Breast epithelium (tissue), 4 donors: ENCODE data around the gene DCTPP1. TPM values are rescaled to one million over a fixed set of nuclear protein-coding genes. Genes with fewer than 3 reads are reported as not detected.

Experiments
- DNase-seq, 2 donors: peaks; one replicate each; pipeline ENCODE4 v3.0.0-alpha.2; 2019; ENCODE audit warnings: low spot score in 2 of 2
- H3K27ac ChIP-seq, 2 donors: fragments of 200-600 bp; sonication (generic) in 1 of 2; one replicate each; pipeline ENCODE4 v1.5.1; 2016 to 2019; ENCODE audit warnings: mild to moderate bottlenecking in 1 of 2
- H3K27me3 ChIP-seq, 2 donors: fragments of 200-600 bp; sonication (generic) in 1 of 2; one replicate each; pipeline versions ENCODE4 v1.5.1 to v1.6.0; 2017 to 2019; ENCODE audit warnings: control low read depth in 1 of 2, mild to moderate bottlenecking in 1 of 2
- H3K36me3 ChIP-seq: fragments of 200-600 bp; one replicate; pipeline ENCODE4 v1.5.1; 2019
- H3K4me1 ChIP-seq, 2 donors: fragments of 200-600 bp; sonication (generic); one replicate each; pipeline ENCODE4 v1.5.1; 2016 to 2019; ENCODE audit warnings: control low read depth in 1 of 2
- H3K4me3 ChIP-seq, 3 donors: fragments of 200-600 bp; sonication (generic); 1 replicate in 2 of 3; 2 replicates in 1 of 3; pipeline ENCODE4 v1.5.1; 2016 to 2019; ENCODE audit warnings: mild to moderate bottlenecking in 3 of 3, moderate library complexity in 2 of 3
- H3K9me3 ChIP-seq, 2 donors: fragments of 200-600 bp; sonication (generic) in 1 of 2; one replicate each; pipeline ENCODE4 v1.5.1; 2016 to 2019; ENCODE audit warnings: control low read depth in 1 of 2
- CTCF ChIP-seq, 3 donors: fragments of 450-650 bp; IDR thresholded peaks; one replicate each; pipeline ENCODE4 v1.5.1; 2016 to 2017; ENCODE audit warnings: antibody characterized with exemption in 3 of 3, mild to moderate bottlenecking in 3 of 3, moderate library complexity in 3 of 3
- POLR2A ChIP-seq: fragments of 450-650 bp; IDR thresholded peaks from one replicate; pipeline ENCODE4 v1.6.1; 2016; ENCODE audit warnings: antibody characterized with exemption, mild to moderate bottlenecking, moderate library complexity
- POLR2AphosphoS5 ChIP-seq, 3 donors: sonication (generic); formaldehyde crosslinking; IDR thresholded peaks; one replicate each; pipeline ENCODE4 v1.6.1; 2017; ENCODE audit warnings: antibody characterized with exemption in 3 of 3
- intact Hi-C: fragments of 100-400 bp; cut with DNase I; formaldehyde crosslinking; loops from one replicate; pipeline ENCODE4 v1.15.1; 2023; ENCODE audit warnings: low total_unique reads
- total RNA-seq, 3 donors: library from RNA; depleted of rRNA; stranded (reverse); fragments of >200 nt; gene quantifications; one replicate each; pipeline ENCODE4 v1.1.0, GENCODE V29; 2016

DCTPP1 gene
- total RNA-seq, 3 donors from 2014 or later: 11.2 to 25.6 (median 20.1) TPM

GRCh38 chr16:30439720-30440348 is 10.0 kb upstream of the DCTPP1 start:
- no peak overlapping the region for H3K27ac ChIP-seq
- H3K4me3 ChIP-seq: no peak overlapping the region
- DNase-seq: no peak
- H3K27me3 ChIP-seq: no peaks in the 10 kb centered on the region
- no peaks in the 10 kb centered on the region for H3K36me3 ChIP-seq
- TF ChIP-seq CTCF (IDR thresholded peaks at IDR 0.05) (no peak), POLR2AphosphoS5 (IDR thresholded peaks at IDR 0.05) (no peak), POLR2A (no peak)
- intact Hi-C loops: no loop called here
- H3K9me3 ChIP-seq: no peaks in the 10 kb centered on the region
- H3K4me1 ChIP-seq: peaks cover 3 to 10% of the 10 kb centered on the region in 2 donors

GRCh38 chr16:30438835-30439234 is 9.0 kb upstream of the DCTPP1 start:
- Histone ChIP-seq H3K9me3 (no peaks in the 10 kb centered on the region), H3K4me3 (no peak overlapping the region), H3K27me3 (no peaks in the 10 kb centered on the region), H3K27ac (no peak overlapping the region), H3K36me3 (no peaks in the 10 kb centered on the region), H3K4me1 (peaks cover 0 to under 1% of the 10 kb centered on the region in 2 donors)
- TF ChIP-seq POLR2A (no peak), CTCF (IDR thresholded peaks at IDR 0.05) (no peak), POLR2AphosphoS5 (IDR thresholded peaks at IDR 0.05) (no peak)
- intact Hi-C loops: no loop called here
- DNase-seq: no peak

DNA sequence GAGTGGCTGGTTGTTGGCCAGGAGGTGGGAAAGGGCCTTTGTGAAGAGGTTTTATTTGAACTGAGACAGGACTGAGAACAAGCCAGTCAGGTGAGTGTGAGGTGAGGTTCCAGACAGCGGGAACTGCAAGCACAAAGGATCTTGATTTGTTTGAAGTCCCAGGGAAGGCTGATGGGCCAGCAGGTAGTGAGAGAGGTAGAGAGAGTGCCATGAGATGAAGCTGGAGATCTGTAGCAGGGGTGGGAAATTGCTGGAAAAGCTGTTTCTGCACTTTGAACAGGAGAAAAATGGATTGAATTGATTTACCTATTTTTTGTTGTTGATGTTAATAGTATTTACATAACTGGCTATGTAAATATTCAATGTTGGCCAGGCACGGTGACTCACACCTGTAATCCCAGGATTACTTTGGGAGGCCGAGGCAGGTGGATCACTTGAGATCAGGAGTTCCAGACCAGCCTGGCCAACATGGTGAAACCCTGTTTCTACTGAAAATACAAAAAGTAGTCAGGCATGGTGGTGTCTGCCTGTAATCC is 7.7 kb upstream of the DCTPP1 start:
- intact Hi-C loops: no loop called here
- DNase-seq: no peak
- Histone ChIP-seq H3K27ac (no peak overlapping the region), H3K27me3 (no peaks in the 10 kb centered on the region), H3K36me3 (no peaks in the 10 kb centered on the region), H3K4me3 (no peak overlapping the region), H3K4me1 (no peaks in the 10 kb centered on the region), H3K9me3 (no peaks in the 10 kb centered on the region)
- TF ChIP-seq POLR2AphosphoS5 (IDR thresholded peaks at IDR 0.05) (no peak), POLR2A (no peak), CTCF (IDR thresholded peaks at IDR 0.05) (no peak)

GRCh38 chr16:30434852-30435251 is 5.0 kb upstream of the DCTPP1 start:
- TF ChIP-seq CTCF (IDR thresholded peaks at IDR 0.05): no peak
- no peak for TF ChIP-seq POLR2A
- no peak for TF ChIP-seq POLR2AphosphoS5 (IDR thresholded peaks at IDR 0.05)
- Histone ChIP-seq H3K4me1 (peaks cover 3 to 4% of the 10 kb centered on the region in 2 donors), H3K4me3 (no peak overlapping the region), H3K9me3 (no peaks in the 10 kb centered on the region), H3K36me3 (no peaks in the 10 kb centered on the region), H3K27me3 (no peaks in the 10 kb centered on the region), H3K27ac (no peak overlapping the region)
- intact Hi-C loops: no loop called here
- DNase-seq: no peak

DNA sequence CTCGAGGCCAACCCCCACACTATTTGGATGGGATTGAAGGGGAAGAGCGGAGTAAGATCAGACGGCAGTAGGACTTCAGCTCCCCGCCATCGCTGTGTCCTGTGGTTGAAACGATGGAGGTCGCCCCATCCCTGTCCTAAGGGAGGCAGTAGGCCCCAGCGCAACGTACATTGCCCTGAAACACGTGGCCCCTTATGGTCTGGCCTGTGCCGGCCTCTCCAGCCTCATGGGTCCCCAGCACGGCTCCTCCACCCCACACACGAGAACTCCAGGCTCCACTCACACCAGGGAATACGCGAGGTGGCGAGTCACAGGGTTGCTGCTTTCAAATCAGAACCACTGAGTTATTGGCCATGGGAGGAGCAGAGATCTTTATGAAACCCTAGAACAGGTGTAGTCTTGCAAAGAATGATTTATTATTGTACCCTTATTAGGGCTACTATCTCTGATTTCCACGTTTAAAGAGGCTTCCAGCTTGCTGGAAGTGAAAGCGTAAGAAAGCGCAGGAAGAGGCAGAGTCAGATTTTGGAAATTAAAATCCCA is 669 bp upstream of the DCTPP1 start:
- H3K27ac ChIP-seq: peak overlapping the region; percentile 79 to 87
- peaks cover 3 to 11% of the 10 kb centered on the region in 2 donors for H3K4me1 ChIP-seq
- intact Hi-C loops: no loop called here
- H3K27me3 ChIP-seq: no peaks in the 10 kb centered on the region
- H3K4me3 ChIP-seq: peak overlapping the region; percentile 51 to 78 (median 75)
- H3K36me3 ChIP-seq: no peaks in the 10 kb centered on the region
- no peak for DNase-seq
- no peaks in the 10 kb centered on the region for H3K9me3 ChIP-seq
- TF ChIP-seq POLR2AphosphoS5 (IDR thresholded peaks at IDR 0.05): no peak
- TF ChIP-seq POLR2A: no peak
- no peak for TF ChIP-seq CTCF (IDR thresholded peaks at IDR 0.05)
